ENCODE results near the gene RPUSD1.

- TF ChIP-seq CTCF (IDR thresholded peaks at IDR 0.05; ENCODE audit: poor library complexity) (no peak), EZH2 (IDR thresholded peaks at IDR 0.05; ENCODE audit: borderline replicate concordance) (no peak), EZH2phosphoT487 (IDR thresholded peaks at IDR 0.05; ENCODE audit: low read depth, severe bottlenecking, unreplicated experiment) (no peak)
These were observed 9.5 kb upstream of the RPUSD1 start for GRCh38 chr16:797686-798085.
